ENCODE data around the gene PRKAB2. TPM values are rescaled to one million over a fixed set of nuclear protein-coding genes. Genes with fewer than 3 reads are reported as not detected.

Gene PRKAB2
- total and polyA plus RNA-seq, 2 of the 4 experiments (the other 2 are of a cell fraction) = 8.4 to 11.0 TPM

DNA sequence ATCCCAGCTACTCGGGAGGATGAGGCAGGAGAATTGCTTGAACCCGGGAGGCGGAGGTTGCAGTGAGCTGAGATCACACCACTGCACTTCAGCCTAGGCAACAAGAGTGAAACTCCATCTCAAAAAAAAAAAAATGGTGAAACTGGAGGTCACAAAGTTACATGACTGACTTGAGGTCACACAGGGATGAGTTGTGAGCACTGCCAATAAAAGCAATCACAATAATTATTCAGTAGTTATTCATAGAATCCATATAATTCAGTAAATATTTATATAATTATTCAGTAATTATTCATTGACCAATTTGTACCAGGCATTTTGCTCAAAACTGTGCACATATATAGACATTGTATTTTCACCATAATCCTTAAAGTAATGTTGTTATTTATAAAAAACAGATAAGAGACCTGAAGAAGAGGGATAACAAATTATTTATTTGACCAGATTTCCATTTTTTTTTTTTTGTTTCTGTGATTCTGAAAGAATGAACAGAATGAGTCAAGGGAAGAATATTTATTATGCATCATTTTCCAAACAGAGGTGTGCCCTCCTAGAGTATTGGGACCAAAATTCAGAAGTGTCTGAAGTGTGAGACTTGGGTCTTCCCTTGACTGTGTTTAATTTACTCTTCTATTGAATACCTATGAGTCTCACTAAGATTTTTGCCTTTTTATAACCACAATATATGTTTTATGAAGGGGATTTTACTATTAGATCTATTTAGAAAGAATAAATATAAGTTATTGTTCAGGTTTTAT lies 43.0 kb downstream of the PRKAB2 start:
- no CpG with 5 or more reads among the region's 3 CpGs for WGBS, 2 experiments (ENCODE audit: extremely low coverage in 2 of 2, insufficient read length in 1 of 2)
- H2BK15ac ChIP-seq (ENCODE audit: low read depth, low read length) = no peak overlapping the region
- H3K27me3 ChIP-seq (ENCODE audit: control insufficient read depth, insufficient read depth, low read length) = peaks cover 2% of the 10 kb centered on the region; the same call in 1 of the 2 replicates
- TF ChIP-seq RCOR1 (IDR thresholded peaks at IDR 0.05; ENCODE audit: insufficient replicate concordance, low read length) (no peak), MAZ (IDR thresholded peaks at IDR 0.05; ENCODE audit: borderline replicate concordance, low read depth, low read length) (no peak), CEBPB (IDR thresholded peaks at IDR 0.05; ENCODE audit: low read depth, low read length) (no peak), FOS (IDR thresholded peaks at IDR 0.05; ENCODE audit: low read depth, low read length) (no peak), RFX5 (IDR thresholded peaks at IDR 0.05; ENCODE audit: low read depth, low read length) (no peak), POLR2A (IDR thresholded peaks at IDR 0.05; ENCODE audit: low read depth, low read length) (no peak), RAD21 (IDR thresholded peaks at IDR 0.05; ENCODE audit: low read length) (no peak), NFE2L2 (IDR thresholded peaks at IDR 0.05; ENCODE audit: low read depth, low read length) (no peak), BHLHE40 (IDR thresholded peaks at IDR 0.05; ENCODE audit: low read depth, low read length) (no peak), MAFK (IDR thresholded peaks at IDR 0.05; ENCODE audit: low read depth, low read length) (no peak), CHD1 (IDR thresholded peaks at IDR 0.05; ENCODE audit: low read depth, low read length) (no peak), SMC3 (IDR thresholded peaks at IDR 0.05; ENCODE audit: low read depth, low read length) (no peak), MXI1 (IDR thresholded peaks at IDR 0.05; ENCODE audit: borderline replicate concordance, low read depth, low read length) (no peak)
- TF ChIP-seq, protein P1, sequence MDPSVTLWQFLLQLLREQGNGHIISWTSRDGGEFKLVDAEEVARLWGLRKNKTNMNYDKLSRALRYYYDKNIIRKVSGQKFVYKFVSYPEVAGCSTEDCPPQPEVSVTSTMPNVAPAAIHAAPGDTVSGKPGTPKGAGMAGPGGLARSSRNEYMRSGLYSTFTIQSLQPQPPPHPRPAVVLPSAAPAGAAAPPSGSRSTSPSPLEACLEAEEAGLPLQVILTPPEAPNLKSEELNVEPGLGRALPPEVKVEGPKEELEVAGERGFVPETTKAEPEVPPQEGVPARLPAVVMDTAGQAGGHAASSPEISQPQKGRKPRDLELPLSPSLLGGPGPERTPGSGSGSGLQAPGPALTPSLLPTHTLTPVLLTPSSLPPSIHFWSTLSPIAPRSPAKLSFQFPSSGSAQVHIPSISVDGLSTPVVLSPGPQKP (IDR thresholded peaks at IDR 0.05; ENCODE audit: borderline replicate concordance, low read depth, low read length) = no peak
- TF ChIP-seq, protein P2, sequence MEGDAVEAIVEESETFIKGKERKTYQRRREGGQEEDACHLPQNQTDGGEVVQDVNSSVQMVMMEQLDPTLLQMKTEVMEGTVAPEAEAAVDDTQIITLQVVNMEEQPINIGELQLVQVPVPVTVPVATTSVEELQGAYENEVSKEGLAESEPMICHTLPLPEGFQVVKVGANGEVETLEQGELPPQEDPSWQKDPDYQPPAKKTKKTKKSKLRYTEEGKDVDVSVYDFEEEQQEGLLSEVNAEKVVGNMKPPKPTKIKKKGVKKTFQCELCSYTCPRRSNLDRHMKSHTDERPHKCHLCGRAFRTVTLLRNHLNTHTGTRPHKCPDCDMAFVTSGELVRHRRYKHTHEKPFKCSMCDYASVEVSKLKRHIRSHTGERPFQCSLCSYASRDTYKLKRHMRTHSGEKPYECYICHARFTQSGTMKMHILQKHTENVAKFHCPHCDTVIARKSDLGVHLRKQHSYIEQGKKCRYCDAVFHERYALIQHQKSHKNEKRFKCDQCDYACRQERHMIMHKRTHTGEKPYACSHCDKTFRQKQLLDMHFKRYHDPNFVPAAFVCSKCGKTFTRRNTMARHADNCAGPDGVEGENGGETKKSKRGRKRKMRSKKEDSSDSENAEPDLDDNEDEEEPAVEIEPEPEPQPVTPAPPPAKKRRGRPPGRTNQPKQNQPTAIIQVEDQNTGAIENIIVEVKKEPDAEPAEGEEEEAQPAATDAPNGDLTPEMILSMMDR (conservative IDR thresholded peaks at IDR 0.05; ENCODE audit: low read depth, low read length) = no peak
- TF ChIP-seq, protein P3, sequence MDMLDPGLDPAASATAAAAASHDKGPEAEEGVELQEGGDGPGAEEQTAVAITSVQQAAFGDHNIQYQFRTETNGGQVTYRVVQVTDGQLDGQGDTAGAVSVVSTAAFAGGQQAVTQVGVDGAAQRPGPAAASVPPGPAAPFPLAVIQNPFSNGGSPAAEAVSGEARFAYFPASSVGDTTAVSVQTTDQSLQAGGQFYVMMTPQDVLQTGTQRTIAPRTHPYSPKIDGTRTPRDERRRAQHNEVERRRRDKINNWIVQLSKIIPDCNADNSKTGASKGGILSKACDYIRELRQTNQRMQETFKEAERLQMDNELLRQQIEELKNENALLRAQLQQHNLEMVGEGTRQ (IDR thresholded peaks at IDR 0.05; ENCODE audit: low read depth, low read length) = no peak
- no peak overlapping the region for H4K5ac ChIP-seq (ENCODE audit: low read depth, low read length)
- no peak overlapping the region for H3K23ac ChIP-seq (ENCODE audit: low read depth, low read length)
- ChIA-PET CTCF (interaction anchor here (0.6 kb wide), 1 partner anchor 303 kb away, joined by 3 read pairs; no protein-coding TSS in a partner anchor), POLR2A (ENCODE audit: unreplicated experiment) (no interaction called here)
- in situ Hi-C loops (cut with MboI; ENCODE audit: low sequenced_read_pairs) (no loop called here), dilution Hi-C loops (cut with HindIII; ENCODE audit: low sequenced_read_pairs, unreplicated experiment) (no loop called here), intact Hi-C loops (cut with micrococcal nuclease) (no loop called here)
- no peak overlapping the region for H3K9ac ChIP-seq (ENCODE audit: low read depth, low read length)
- H2AK9ac ChIP-seq (replicated peaks; ENCODE audit: low read depth, low read length, poor library complexity) = no peak overlapping the region
- no peaks in the 10 kb centered on the region for H3K36me3 ChIP-seq (ENCODE audit: control insufficient read depth, insufficient read depth, low read length)
- no peak overlapping the region for H3K27ac ChIP-seq (ENCODE audit: insufficient read depth, low read length)
- no peak overlapping the region for H3K56ac ChIP-seq (ENCODE audit: extremely low read depth, insufficient read depth, low read length)
- no peak overlapping the region for H2BK120ac ChIP-seq (ENCODE audit: low read depth, low read length)
- no peak overlapping the region for H3K4ac ChIP-seq (ENCODE audit: low read depth, low read length)
- H3K4me2 ChIP-seq (ENCODE audit: low read depth, low read length) = no peak overlapping the region
- no peaks in the 10 kb centered on the region; a peak in 1 of 4 replicates for H3K79me1 ChIP-seq (ENCODE audit: low read depth in 1 of 2, low read length in 2 of 2)
- H3K4me3 ChIP-seq (ENCODE audit: insufficient read depth, low read depth, low read length) = no peak overlapping the region
- no peaks in the 10 kb centered on the region for H3K9me1 ChIP-seq (ENCODE audit: insufficient read depth, low read length)
- no peak overlapping the region for H3K18ac ChIP-seq (ENCODE audit: low read depth, low read length)
- no peaks in the 10 kb centered on the region for H3K9me3 ChIP-seq (ENCODE audit: control insufficient read depth, insufficient read depth, low read length)
- H4K91ac ChIP-seq (ENCODE audit: insufficient read depth, low read depth, low read length) = no peak overlapping the region
- no peak overlapping the region for H2AFZ ChIP-seq (replicated peaks; ENCODE audit: low read length, poor library complexity)
- no peak overlapping the region for H2AK5ac ChIP-seq (ENCODE audit: low read depth, low read length)
- no TSS peak for BruUV-seq (replicated peaks)
- DNase-seq (no peak), ATAC-seq (ENCODE audit: low read depth) (no peak)
- no peak overlapping the region for H2BK20ac ChIP-seq (ENCODE audit: low read depth, low read length)
- H4K20me1 ChIP-seq (ENCODE audit: insufficient read depth, low read length) = no peaks in the 10 kb centered on the region
- H3K4me1 ChIP-seq (ENCODE audit: control insufficient read depth, insufficient read depth, low read length) = no peaks in the 10 kb centered on the region
- H2BK5ac ChIP-seq (ENCODE audit: low read depth, low read length, poor library complexity, severe bottlenecking) = no peak overlapping the region
- H4K8ac ChIP-seq (ENCODE audit: low read depth in 2 of 2, low read length in 2 of 2) = no peak overlapping the region
- H3K14ac ChIP-seq (replicated peaks; ENCODE audit: low read depth, low read length) = no peak overlapping the region

Data from IMR-90 (cell line).